Pancreas (tissue), 10 donors: ENCODE results near the gene KCNAB2. TPM values are rescaled to one million over a fixed set of nuclear protein-coding genes. Genes with fewer than 3 reads are reported as not detected.
A peak's percentile ranks its signal among the peaks of the same experiment; 100 is the strongest.

ENCODE experiments used
- ATAC-seq, 4 donors: fragments of 200-7000 bp; cut with Tn5 transposase; one replicate each; pipeline versions ENCODE4 v1.8.0 to v1.9.1; 2020; ENCODE audit warnings: mild to moderate bottlenecking in 4 of 4, moderate library complexity in 4 of 4
- DNase-seq, 6 donors: peaks; one replicate each; pipeline ENCODE4 v3.0.0-alpha.2; 2020
- FAIRE-seq: peaks from 2 replicates; lab custom pipeline; 2012; peaks lifted over from hg19 to GRCh38; lab: Jason Lieb, UNC
- H3K27ac ChIP-seq, 4 donors: fragments of 200-600 bp; sonication (generic); 1 replicate in 3 of 4; 2 replicates in 1 of 4; pipeline versions ENCODE4 v1.5.0 to v1.8.0; 2020
- H3K27me3 ChIP-seq, 4 donors: fragments of 200-600 bp; one replicate each; pipeline ENCODE4 v1.8.0; 2021
- H3K36me3 ChIP-seq, 3 donors: fragments of 200-600 bp; sonication (generic) in 1 of 3; one replicate each; pipeline versions ENCODE4 v1.5.0 to v1.8.0; 2020 to 2021
- H3K4me1 ChIP-seq, 3 donors: fragments of 200-600 bp; one replicate each; pipeline ENCODE4 v1.8.0; 2021
- H3K4me3 ChIP-seq, 4 donors: fragments of 200-600 bp; sonication (generic) in 2 of 4; one replicate each; pipeline versions ENCODE4 v1.5.0 to v1.8.0; 2020 to 2021
- H3K9me3 ChIP-seq, 4 donors: fragments of 200-600 bp; one replicate each; pipeline ENCODE4 v1.8.0; 2021
- WGBS, 2 donors: extraction: QIAGEN DNeasy Blood & Tissue Kit; methylation state at CpG; one replicate each; pipeline ENCODE4 v1.1.7; 2013; 5-methylcytosine and 5-hydroxymethylcytosine counted together
- intact Hi-C, 3 donors: fragments of 100-400 bp; cut with DNase I; formaldehyde crosslinking; loops; one replicate each; pipeline versions ENCODE4 v1.11.1 to v1.14.2; 2022
- polyA plus RNA-seq, 2 donors: library from polyadenylated mRNA; stranded (reverse); fragments of 200-250 nt; gene quantifications; one replicate each; pipeline ENCODE4 v1.2.3, GENCODE V29; 2013
- total RNA-seq, 6 donors: library from RNA; stranded (reverse); fragmentation: NEBNext Ultra II Directional in 4 of 6; extraction: Animal tissue kit (Norgen Biotek cat#: 25700) in 4 of 6; gene quantifications; one replicate each; pipeline versions ENCODE4 v1.2.1 to v1.2.4, GENCODE V29; 2021 to 2023
- TF ChIP-seq, protein P1 (sequence below), 4 donors: fragments of 200-600 bp; sonication (generic) in 3 of 4; IDR thresholded peaks; one replicate each; pipeline versions ENCODE4 v1.5.0 to v1.8.0; 2021; ENCODE audit warnings: antibody characterized with exemption in 4 of 4
- donor health status: healthy with polysubstance abuse.
- donor health status: DM: no; HTN: no; CAD: no; lungs with moderate emphysema.
- donor health status: DM: no; HTN: no; CAD: no.
- donor health status: control.
- donor health status: control.
- donor health status: Bipolar disorder and iron deficiency.
- donor health status: DM: yes; HTN: yes; CAD: no.
- donor health status: DM: no; HTN: no; CAD: no.
- donor health status: DM: no; HTN: no; CAD: no.
- donor health status: DM: yes; HTN: yes; CAD: no.

The KCNAB2 gene
- total RNA-seq, result 1 to 10 TPM; 1.2 to 9.0 (median 4.1) TPM
- 1 to 10 TPM; 4.1 to 4.6 TPM for polyA plus RNA-seq

DNA sequence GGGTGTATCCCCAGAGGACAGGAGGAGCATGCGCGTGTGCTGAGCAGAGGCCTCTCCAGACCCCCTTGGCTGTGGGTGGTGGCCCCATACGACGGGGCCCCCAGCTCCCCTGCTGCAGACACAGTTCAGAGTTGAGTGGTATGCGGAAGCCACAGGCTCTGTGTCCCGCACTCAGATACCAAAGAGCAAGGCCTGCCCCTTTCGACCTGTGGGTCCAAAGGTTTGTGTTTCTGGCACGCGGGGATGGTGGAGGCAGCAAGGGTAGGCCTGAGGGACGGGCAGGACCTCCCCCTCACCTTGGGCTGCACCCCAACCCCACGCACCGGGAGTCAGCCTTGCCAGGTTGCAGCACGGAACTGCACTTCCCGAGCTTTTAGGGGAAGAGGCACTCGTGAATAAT lies at the start of gene KCNAB2:
TSS of gene KCNAB2 (plus strand) at position 328 of the 400 bp plus-strand sequence. CDS start 5,649 bp downstream, outside the sequence.
- FAIRE-seq (no peak), ATAC-seq (no peak), DNase-seq (peak in 1 of 6 donors; percentile 27)
- H3K4me3 ChIP-seq, result no peak within 1 kb of the TSS
- no peaks in the 10 kb centered on the region for H3K4me1 ChIP-seq
- WGBS, 2 donors, result 46 to 52% methylated on average over 15 of the region's 15 CpGs
- no peak within 1 kb of the TSS for H3K27ac ChIP-seq
- H3K36me3 ChIP-seq, result no peaks in the 10 kb centered on the region
- H3K27me3 ChIP-seq, result no peaks in the 10 kb centered on the region
- intact Hi-C loops, result no loop called here
- TF ChIP-seq, protein P1, sequence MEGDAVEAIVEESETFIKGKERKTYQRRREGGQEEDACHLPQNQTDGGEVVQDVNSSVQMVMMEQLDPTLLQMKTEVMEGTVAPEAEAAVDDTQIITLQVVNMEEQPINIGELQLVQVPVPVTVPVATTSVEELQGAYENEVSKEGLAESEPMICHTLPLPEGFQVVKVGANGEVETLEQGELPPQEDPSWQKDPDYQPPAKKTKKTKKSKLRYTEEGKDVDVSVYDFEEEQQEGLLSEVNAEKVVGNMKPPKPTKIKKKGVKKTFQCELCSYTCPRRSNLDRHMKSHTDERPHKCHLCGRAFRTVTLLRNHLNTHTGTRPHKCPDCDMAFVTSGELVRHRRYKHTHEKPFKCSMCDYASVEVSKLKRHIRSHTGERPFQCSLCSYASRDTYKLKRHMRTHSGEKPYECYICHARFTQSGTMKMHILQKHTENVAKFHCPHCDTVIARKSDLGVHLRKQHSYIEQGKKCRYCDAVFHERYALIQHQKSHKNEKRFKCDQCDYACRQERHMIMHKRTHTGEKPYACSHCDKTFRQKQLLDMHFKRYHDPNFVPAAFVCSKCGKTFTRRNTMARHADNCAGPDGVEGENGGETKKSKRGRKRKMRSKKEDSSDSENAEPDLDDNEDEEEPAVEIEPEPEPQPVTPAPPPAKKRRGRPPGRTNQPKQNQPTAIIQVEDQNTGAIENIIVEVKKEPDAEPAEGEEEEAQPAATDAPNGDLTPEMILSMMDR (IDR thresholded peaks at IDR 0.05), result no peak
- no peaks in the 10 kb centered on the region for H3K9me3 ChIP-seq

DNA sequence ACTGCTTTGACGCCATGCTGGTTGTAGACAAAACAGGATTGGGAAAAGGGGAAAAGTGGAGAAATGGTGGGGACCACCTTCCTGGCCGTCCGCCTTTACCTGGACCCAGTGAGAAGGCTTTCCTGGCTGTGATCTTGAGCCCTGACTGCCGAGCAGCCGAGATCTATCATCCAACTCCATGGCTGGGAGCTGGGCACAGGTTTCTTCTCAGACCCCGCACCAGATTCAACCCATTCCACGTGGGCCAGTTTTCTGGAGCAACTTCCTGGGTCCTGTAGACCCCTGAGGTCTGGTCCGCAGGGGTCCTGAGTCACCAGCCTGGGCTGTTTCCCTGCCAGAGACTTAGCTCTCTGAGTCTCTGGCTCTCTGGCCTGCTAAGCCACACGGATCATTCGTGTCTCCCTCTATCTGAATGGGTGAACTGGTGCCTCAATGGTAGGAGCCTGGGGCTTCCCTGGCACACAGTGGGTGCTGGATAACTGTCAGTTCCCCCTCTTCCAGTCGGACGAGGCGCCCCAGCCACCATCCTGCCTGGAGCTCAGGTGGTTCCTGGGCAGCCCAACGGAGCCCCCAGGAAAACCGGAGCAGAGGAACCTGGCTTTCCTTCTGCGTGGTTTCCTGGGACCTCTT lies 48.9 kb upstream of the KCNAB2 start:
- Histone ChIP-seq H3K9me3 (no peaks in the 10 kb centered on the region), H3K27ac (no peak overlapping the region), H3K4me3 (no peak overlapping the region), H3K27me3 (no peaks in the 10 kb centered on the region), H3K4me1 (peaks cover 0 to 7% (median 0%) of the 10 kb centered on the region in 3 donors), H3K36me3 (no peaks in the 10 kb centered on the region)
- TF ChIP-seq, protein P1 (IDR thresholded peaks at IDR 0.05), result no peak
- DNase-seq (peak in 3 of 6 donors; percentile 7 to 34 (median 34)), FAIRE-seq (no peak), ATAC-seq (no peak)
- intact Hi-C loops, result no loop called here
- 76 to 82% methylated on average over 16 of the region's 16 CpGs for WGBS, 2 donors

DNA sequence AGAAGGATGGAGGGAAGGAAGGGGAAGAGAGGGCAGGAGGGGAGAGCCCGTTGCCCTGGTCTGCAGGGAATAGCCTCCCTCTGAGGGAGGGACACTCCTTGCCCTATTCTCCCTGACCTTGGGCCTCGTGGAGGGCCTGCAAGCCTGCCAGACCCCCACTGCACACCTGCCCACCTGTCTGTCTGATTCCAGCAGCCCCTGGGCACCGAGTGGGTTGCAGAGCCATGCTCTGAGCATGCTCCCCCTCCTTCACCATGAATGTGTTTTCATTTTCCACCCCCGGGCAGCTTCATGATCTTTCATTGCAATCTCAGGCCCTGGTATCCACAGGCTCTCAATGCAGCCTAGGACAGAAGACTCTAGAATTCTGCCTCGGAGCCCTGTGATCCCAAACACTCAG lies 48.4 kb upstream of the KCNAB2 start:
- Histone ChIP-seq H3K27ac (no peak overlapping the region), H3K36me3 (no peaks in the 10 kb centered on the region), H3K4me1 (peaks cover 0 to 7% (median 0%) of the 10 kb centered on the region in 3 donors), H3K9me3 (no peaks in the 10 kb centered on the region), H3K4me3 (no peak overlapping the region), H3K27me3 (no peaks in the 10 kb centered on the region)
- TF ChIP-seq, protein P1 (IDR thresholded peaks at IDR 0.05), result no peak
- WGBS, 2 donors, result 45 to 47% methylated on average over 5 of the region's 5 CpGs
- DNase-seq (peak in 3 of 6 donors; percentile 3 to 36 (median 19)), FAIRE-seq (no peak), ATAC-seq (no peak)
- intact Hi-C loops, result no loop called here

DNA sequence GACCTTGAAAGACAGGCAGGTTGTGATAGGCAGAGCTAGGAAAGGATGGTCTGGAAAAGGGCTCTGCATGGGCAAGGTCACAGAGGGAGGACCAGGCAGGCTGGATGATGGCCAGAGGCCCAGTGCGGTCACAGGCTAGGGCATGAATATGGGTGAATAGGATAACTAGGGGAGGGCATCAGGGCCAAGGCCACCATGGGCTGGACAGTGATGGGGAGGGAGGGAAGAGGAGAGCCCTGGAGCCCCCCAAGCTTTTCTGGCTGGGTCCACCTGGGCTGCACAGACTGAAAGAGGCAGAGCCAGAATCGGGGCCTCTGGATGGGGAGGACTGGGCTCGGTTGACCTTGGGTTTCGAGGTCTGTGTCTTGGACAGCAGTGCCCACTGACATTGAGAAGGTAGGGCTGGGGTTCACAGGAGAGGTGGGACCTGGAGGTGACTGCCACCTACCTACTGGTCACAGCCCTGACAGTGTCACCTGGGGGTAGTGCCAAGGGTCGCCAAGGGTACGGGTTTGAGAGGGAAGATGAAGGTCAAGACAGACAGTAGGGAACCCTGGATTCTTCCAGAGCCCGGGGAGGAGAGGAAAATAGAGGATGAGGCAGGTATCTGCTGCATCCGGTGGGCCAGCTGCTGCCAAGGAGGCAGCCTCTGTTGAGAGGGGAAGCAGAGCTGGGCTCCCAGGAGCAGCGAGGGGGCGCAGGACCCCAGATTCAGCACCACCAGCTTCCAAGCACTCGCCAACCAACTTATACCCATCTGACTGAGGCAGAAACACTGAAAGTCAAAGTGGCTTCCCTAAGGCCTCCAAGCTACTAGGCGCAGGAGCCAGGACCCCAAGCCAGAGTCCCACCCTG lies 47.4 kb upstream of the KCNAB2 start:
- H3K4me3 ChIP-seq, result no peak overlapping the region
- H3K9me3 ChIP-seq, result no peaks in the 10 kb centered on the region
- H3K27me3 ChIP-seq, result no peaks in the 10 kb centered on the region
- intact Hi-C loops, result no loop called here
- FAIRE-seq, result no peak
- ATAC-seq, result no peak
- H3K4me1 ChIP-seq, result peaks cover 0 to under 1% (median 0%) of the 10 kb centered on the region in 3 donors
- H3K36me3 ChIP-seq, result no peaks in the 10 kb centered on the region
- peak in 2 of 6 donors; percentile 41 for DNase-seq
- H3K27ac ChIP-seq, result no peak overlapping the region
- WGBS, 2 donors, result 84 to 91% methylated on average over 12 of the region's 12 CpGs
- TF ChIP-seq, protein P1 (IDR thresholded peaks at IDR 0.05), result no peak
